AG08395 (cell line): ENCODE results near the gene GALNT7.
"Not testable (repeated sequence)": the region's sequence is repeated elsewhere in the genome, so short reads cannot be mapped to it uniquely, and the experiment has no call there.

ENCODE experiments used
- DNase-seq: peaks from one replicate; pipeline ENCODE4 v3.0.0; 2012; ENCODE audit warnings: mixed read lengths, low spot score

The GALNT7 gene

GRCh38 chr4:173166491-173166890, 2.1 kb upstream of the GALNT7 start:
- DNase-seq, result no peak

- DNase-seq, result peak; percentile 19
Observed at GRCh38 chr4:173167758-173168395, 734 bp upstream of the GALNT7 start.

- no peak for DNase-seq
Observed at GRCh38 chr4:173169178-173169427, 492 bp downstream of the GALNT7 start.

GRCh38 chr4:173169428-173170181, 994 bp downstream of the GALNT7 start:
- DNase-seq, result peak; percentile 58

GRCh38 chr4:173170182-173170778, 1.7 kb downstream of the GALNT7 start:
- DNase-seq, result no peak

GRCh38 chr4:173171098-173171497, 2.5 kb downstream of the GALNT7 start:
- peak; percentile 36 for DNase-seq

- no peak for DNase-seq
Observed at GRCh38 chr4:173171987-173172386, 3.4 kb downstream of the GALNT7 start.

- DNase-seq, result no peak
Observed at GRCh38 chr4:173174184-173174583, 5.6 kb downstream of the GALNT7 start.

- no peak for DNase-seq
Observed at GRCh38 chr4:173174594-173175012, 6.0 kb downstream of the GALNT7 start.

- DNase-seq, result no peak
Observed at GRCh38 chr4:173176010-173176409, 7.4 kb downstream of the GALNT7 start.

- DNase-seq, result no peak
Observed at GRCh38 chr4:173177232-173177631, 8.6 kb downstream of the GALNT7 start.

GRCh38 chr4:173178144-173178543, 9.5 kb downstream of the GALNT7 start:
- DNase-seq, result no peak

GRCh38 chr4:173181848-173182247, 13.2 kb downstream of the GALNT7 start:
- peak; percentile 10 for DNase-seq

- DNase-seq, result peak; percentile 71
Observed at GRCh38 chr4:173182403-173182802, 13.8 kb downstream of the GALNT7 start.

GRCh38 chr4:173183659-173184247, 15.1 kb downstream of the GALNT7 start:
- not testable (repeated sequence) for DNase-seq

GRCh38 chr4:173185847-173186510, 17.4 kb downstream of the GALNT7 start:
- no peak for DNase-seq

GRCh38 chr4:173187732-173188131, 19.1 kb downstream of the GALNT7 start:
- DNase-seq, result no peak

GRCh38 chr4:173188648-173189047, 20.0 kb downstream of the GALNT7 start:
- no peak for DNase-seq

- peak; percentile 13 for DNase-seq
Observed at GRCh38 chr4:173189117-173189693, 20.6 kb downstream of the GALNT7 start.

GRCh38 chr4:173191623-173192041, 23.0 kb downstream of the GALNT7 start:
- DNase-seq, result peak; percentile 11

- DNase-seq, result no peak
Observed at GRCh38 chr4:173192375-173193162, 24.0 kb downstream of the GALNT7 start.
